Type B pancreatic cell (in vitro differentiated cells): ENCODE results near the gene USH2A. TPM values are rescaled to one million over a fixed set of nuclear protein-coding genes. Genes with fewer than 3 reads are reported as not detected.

Experiments used
- DNase-seq: peaks from one replicate; pipeline ENCODE4 v3.0.0; 2021; ENCODE audit warnings: mixed read lengths; ENCODE audit not compliant: unreplicated experiment; ENCODE audit errors: extremely low spot score
- H3K27ac Mint-ChIP-seq: 2 replicates; pipeline ENCODE4 v1.8.0; 2021; ENCODE audit warnings: mild to moderate bottlenecking, mixed read lengths
- H3K27me3 Mint-ChIP-seq: 2 replicates; pipeline ENCODE4 v1.8.0; 2021; ENCODE audit warnings: mixed read lengths
- H3K36me3 Mint-ChIP-seq: 2 replicates; pipeline ENCODE4 v1.8.0; 2021; ENCODE audit warnings: mixed read lengths
- H3K4me1 Mint-ChIP-seq: one replicate; pipeline ENCODE4 v1.8.0; 2021; ENCODE audit warnings: mixed read lengths; ENCODE audit not compliant: unreplicated experiment
- H3K4me3 Mint-ChIP-seq: 2 replicates; pipeline ENCODE4 v1.8.0; 2021; ENCODE audit warnings: mild to moderate bottlenecking, mixed read lengths
- H3K9me3 Mint-ChIP-seq: 2 replicates; pipeline ENCODE4 v1.8.0; 2021; ENCODE audit warnings: mixed read lengths
- total RNA-seq: library from RNA; stranded (reverse); gene quantifications from 2 replicates; pipeline ENCODE4 v1.2.1, GENCODE V29; 2021; ENCODE audit warnings: low replicate concordance
- TF ChIP-seq, protein P1 (sequence below): fragments of 200-600 bp; sonication (generic); conservative IDR thresholded peaks from 2 replicates; pipeline ENCODE4 v1.5.0; 2021; ENCODE audit warnings: antibody characterized with exemption, mild to moderate bottlenecking

USH2A gene
- total RNA-seq, 1 donor from 2014 or later, result 0.22 TPM

DNA sequence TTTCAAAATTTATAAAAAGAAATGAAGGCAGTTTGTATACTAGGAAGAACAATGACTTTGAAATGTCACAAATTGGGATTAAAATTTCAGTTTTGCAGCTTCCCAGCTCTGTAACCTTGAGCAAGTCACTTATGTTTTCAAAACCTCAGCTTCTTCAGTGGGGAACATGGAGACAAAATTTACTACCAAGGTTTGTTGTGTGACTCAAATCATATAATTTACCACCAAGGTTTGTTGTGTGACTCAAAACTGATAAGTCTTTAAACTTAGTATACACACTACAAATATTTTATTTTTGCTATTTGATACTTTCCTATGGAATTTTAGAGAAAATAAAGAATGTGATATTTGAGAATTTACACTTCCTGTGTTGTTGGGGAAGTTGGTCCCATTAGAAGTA lies 636.3 kb downstream of the USH2A start:
- Mint-ChIP-seq H3K4me1 (no peaks in the 10 kb centered on the region), H3K4me3 (no peak overlapping the region), H3K27ac (no peak overlapping the region), H3K36me3 (no peaks in the 10 kb centered on the region), H3K9me3 (no peaks in the 10 kb centered on the region), H3K27me3 (no peaks in the 10 kb centered on the region)
- TF ChIP-seq, protein P1, sequence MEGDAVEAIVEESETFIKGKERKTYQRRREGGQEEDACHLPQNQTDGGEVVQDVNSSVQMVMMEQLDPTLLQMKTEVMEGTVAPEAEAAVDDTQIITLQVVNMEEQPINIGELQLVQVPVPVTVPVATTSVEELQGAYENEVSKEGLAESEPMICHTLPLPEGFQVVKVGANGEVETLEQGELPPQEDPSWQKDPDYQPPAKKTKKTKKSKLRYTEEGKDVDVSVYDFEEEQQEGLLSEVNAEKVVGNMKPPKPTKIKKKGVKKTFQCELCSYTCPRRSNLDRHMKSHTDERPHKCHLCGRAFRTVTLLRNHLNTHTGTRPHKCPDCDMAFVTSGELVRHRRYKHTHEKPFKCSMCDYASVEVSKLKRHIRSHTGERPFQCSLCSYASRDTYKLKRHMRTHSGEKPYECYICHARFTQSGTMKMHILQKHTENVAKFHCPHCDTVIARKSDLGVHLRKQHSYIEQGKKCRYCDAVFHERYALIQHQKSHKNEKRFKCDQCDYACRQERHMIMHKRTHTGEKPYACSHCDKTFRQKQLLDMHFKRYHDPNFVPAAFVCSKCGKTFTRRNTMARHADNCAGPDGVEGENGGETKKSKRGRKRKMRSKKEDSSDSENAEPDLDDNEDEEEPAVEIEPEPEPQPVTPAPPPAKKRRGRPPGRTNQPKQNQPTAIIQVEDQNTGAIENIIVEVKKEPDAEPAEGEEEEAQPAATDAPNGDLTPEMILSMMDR, result no peak
- DNase-seq, result no peak

DNA sequence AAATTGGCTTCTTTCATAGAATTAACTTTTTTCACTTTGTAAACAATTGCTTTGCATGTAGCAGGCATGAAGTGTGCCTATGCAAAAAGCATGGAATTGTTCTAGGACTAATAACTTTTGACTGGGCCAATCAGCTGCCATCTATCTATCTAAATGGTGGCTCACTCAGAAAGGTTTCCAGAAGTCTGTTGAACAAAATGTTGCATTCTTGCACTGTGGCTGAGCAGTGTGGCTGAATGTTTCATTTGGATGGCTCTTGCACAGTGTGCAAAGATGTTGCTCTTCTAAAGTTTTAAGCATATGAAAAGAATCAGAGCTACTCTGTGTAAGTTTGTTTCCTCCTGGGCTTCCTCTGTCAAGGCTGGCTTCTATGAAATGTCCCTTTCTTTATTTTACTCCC lies 642.6 kb downstream of the USH2A start:
- no peaks in the 10 kb centered on the region for H3K9me3 Mint-ChIP-seq
- H3K27me3 Mint-ChIP-seq, result peaks cover 6% of the 10 kb centered on the region
- no peak overlapping the region for H3K4me3 Mint-ChIP-seq
- TF ChIP-seq, protein P1, result no peak
- no peak for DNase-seq
- H3K27ac Mint-ChIP-seq, result no peak overlapping the region
- no peaks in the 10 kb centered on the region for H3K36me3 Mint-ChIP-seq
- peaks cover 7% of the 10 kb centered on the region for H3K4me1 Mint-ChIP-seq

DNA sequence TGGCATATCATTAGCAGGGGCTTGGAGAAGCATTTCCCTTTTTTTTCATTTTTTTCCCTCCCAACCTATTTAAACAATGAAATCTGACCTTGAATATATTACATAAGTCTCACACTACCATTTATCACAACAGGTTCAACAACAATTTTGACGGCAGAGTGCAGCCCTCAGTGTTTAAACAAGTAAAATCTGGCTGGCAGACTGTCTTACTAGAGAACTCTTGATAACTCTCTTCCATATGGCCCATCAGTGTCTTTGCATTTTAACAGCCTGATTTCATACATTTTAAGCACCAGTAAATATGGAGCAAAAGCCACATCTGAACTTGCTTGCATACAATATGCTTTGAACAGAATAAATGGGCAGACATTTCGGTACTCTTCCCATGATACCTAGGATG lies 643.1 kb downstream of the USH2A start:
- TF ChIP-seq, protein P1, result no peak
- no peak for DNase-seq
- Mint-ChIP-seq H3K27ac (peak overlapping the region; percentile 13), H3K4me3 (peak overlapping the region; percentile 21), H3K27me3 (peaks cover 6% of the 10 kb centered on the region), H3K36me3 (no peaks in the 10 kb centered on the region), H3K4me1 (peaks cover 7% of the 10 kb centered on the region), H3K9me3 (no peaks in the 10 kb centered on the region)

DNA sequence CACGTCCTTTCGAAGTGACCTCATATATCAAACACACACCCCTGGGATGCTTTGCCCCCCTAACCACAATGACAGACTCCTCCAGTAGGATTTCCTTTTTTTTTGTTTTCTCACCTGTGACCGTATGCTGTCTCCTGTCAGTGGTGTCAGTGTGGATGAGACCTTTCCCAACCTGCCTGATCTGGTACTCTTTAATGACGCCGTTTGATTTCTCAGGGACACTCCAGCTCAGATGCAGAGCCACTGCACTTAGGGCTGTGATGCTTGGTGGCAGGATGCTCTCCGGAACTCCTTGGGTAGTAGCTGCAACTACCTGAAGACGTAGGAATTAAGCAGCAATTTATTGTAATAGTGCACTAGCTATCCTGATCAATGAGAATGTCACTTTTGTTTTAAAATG lies 643.5 kb downstream of the USH2A start:
- Mint-ChIP-seq H3K27ac (peak overlapping the region; percentile 13), H3K36me3 (no peaks in the 10 kb centered on the region), H3K9me3 (no peaks in the 10 kb centered on the region), H3K4me1 (peaks cover 7% of the 10 kb centered on the region), H3K27me3 (peaks cover 6% of the 10 kb centered on the region), H3K4me3 (peak overlapping the region; percentile 21)
- DNase-seq, result no peak
- TF ChIP-seq, protein P1, result no peak

DNA sequence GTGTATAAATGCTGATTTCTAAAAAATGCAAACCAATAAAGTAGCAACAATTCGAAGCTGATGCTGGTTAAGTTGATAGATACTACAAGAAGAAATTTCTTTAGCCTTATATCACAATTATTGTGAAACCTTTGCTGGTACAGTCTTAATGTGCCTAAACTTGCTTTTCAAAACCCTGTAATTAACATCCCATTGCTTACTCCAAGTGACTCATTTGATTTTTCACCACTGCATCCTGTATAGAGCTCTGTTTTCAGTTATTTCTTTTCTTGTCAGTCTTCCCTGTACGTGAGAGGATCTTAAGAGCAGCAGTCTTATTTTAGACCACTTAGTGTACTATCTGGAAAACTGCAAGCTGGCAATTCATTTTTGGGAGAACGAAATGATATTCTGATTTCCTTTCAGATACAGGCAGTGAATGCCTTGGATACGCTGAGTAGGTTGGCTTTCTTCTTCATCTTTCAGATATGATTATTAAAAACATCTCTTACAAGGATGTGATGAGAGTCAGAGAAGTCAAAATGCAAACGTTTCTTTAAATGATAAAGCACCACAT lies 645.8 kb downstream of the USH2A start:
- Mint-ChIP-seq H3K27ac (no peak overlapping the region), H3K4me3 (no peak overlapping the region), H3K9me3 (no peaks in the 10 kb centered on the region), H3K27me3 (peaks cover 6% of the 10 kb centered on the region), H3K36me3 (no peaks in the 10 kb centered on the region), H3K4me1 (peaks cover 7% of the 10 kb centered on the region)
- TF ChIP-seq, protein P1, result no peak
- no peak for DNase-seq

DNA sequence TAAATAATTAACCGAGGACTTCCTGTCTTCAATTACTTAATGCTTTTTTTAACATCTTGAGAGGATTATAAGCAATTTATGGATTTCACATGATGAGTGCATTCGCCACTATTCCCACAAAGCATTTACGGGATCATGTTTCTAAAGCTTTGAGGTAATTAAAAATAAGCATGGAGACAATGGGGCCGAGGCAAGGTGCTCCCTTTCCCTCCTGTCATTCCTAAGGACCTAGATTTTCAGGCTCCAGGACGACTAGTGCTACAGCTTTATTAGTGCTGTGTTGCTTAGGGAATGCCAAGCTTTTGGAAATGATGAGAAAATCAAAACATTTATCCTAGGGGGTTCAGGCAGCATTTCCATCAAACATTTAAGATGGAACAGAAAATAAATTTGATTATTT lies 646.9 kb downstream of the USH2A start:
- no peak for DNase-seq
- Mint-ChIP-seq H3K4me1 (peaks cover 7% of the 10 kb centered on the region), H3K36me3 (no peaks in the 10 kb centered on the region), H3K9me3 (no peaks in the 10 kb centered on the region), H3K4me3 (no peak overlapping the region), H3K27ac (no peak overlapping the region), H3K27me3 (peaks cover 6% of the 10 kb centered on the region)
- TF ChIP-seq, protein P1, result no peak
